NCI-H128 (cell line): ENCODE measurements around the gene UNC45B.
A peak's percentile ranks its signal among the peaks of the same experiment; 100 is the strongest.
"Not testable (repeated sequence)": the region's sequence is repeated elsewhere in the genome, so short reads cannot be mapped to it uniquely, and the experiment has no call there.

ENCODE experiments used
- DNase-seq: peaks from one replicate; lab custom pipeline; 2025; ENCODE audit not compliant: unreplicated experiment; lab: John Stamatoyannopoulos, UW

UNC45B gene

GRCh38 chr17:35141681-35142466, 5.7 kb upstream of the UNC45B start, which contains the start of gene NLE1:
Gene NLE1, minus strand, starts transcription at chr17:35142303. Its CDS starts 28 bp downstream, at chr17:35142275.
- DNase-seq: peak; percentile 17

GRCh38 chr17:35142467-35142796, 5.2 kb upstream of the UNC45B start:
- no peak for DNase-seq

- DNase-seq: no peak
Measured at GRCh38 chr17:35144840-35145239, 2.8 kb upstream of the UNC45B start.

GRCh38 chr17:35146214-35146833, 1.3 kb upstream of the UNC45B start:
- DNase-seq: no peak

- no peak for DNase-seq
Measured at GRCh38 chr17:35148144-35148543, 527 bp downstream of the UNC45B start.

GRCh38 chr17:35149941-35150340, 2.3 kb downstream of the UNC45B start:
- no peak for DNase-seq

- DNase-seq: not testable (repeated sequence)
Measured at GRCh38 chr17:35151080-35151479, 3.5 kb downstream of the UNC45B start.

GRCh38 chr17:35152421-35153140, 5.0 kb downstream of the UNC45B start:
- no peak for DNase-seq

- no peak for DNase-seq
Measured at GRCh38 chr17:35154196-35155165, 6.9 kb downstream of the UNC45B start.

GRCh38 chr17:35155246-35155645, 7.6 kb downstream of the UNC45B start:
- no peak for DNase-seq

- no peak for DNase-seq
Measured at GRCh38 chr17:35159940-35160339, 12.3 kb downstream of the UNC45B start.

GRCh38 chr17:35160354-35161201, 13.0 kb downstream of the UNC45B start:
- no peak for DNase-seq

- DNase-seq: no peak
Measured at GRCh38 chr17:35161281-35161761, 13.7 kb downstream of the UNC45B start.

- no peak for DNase-seq
Measured at GRCh38 chr17:35162755-35163154, 15.1 kb downstream of the UNC45B start.

GRCh38 chr17:35163886-35164285, 16.3 kb downstream of the UNC45B start:
- DNase-seq: no peak

- DNase-seq: no peak
Measured at GRCh38 chr17:35164716-35165115, 17.1 kb downstream of the UNC45B start.

- DNase-seq: no peak
Measured at GRCh38 chr17:35166526-35166925, 18.9 kb downstream of the UNC45B start.

- no peak for DNase-seq
Measured at GRCh38 chr17:35167046-35167445, 19.4 kb downstream of the UNC45B start.

- no peak for DNase-seq
Measured at GRCh38 chr17:35167666-35168065, 20.0 kb downstream of the UNC45B start.
